T-helper 1 cell treated with Interleukin-12 subunit alpha and Interleukin-12 subunit beta and Interleukin-4 antibody, amounts not matched to agents 30 ng/mL and 1 ng/mL, for 36 hours (primary cell): ENCODE results near the gene METRNL. TPM values are rescaled to one million over a fixed set of nuclear protein-coding genes. Genes with fewer than 3 reads are reported as not detected.
"Not testable (repeated sequence)": the region's sequence is repeated elsewhere in the genome, so short reads cannot be mapped to it uniquely, and the experiment has no call there.

Experiments
- intact Hi-C: fragments of 100-400 bp; cut with micrococcal nuclease; formaldehyde crosslinking; loops from one replicate; pipeline ENCODE4 v1.15.1; 2024
- total RNA-seq: library from RNA; stranded (reverse); gene quantifications from 2 replicates; pipeline ENCODE4 v1.2.3, GENCODE V29; 2022

The METRNL gene
- total RNA-seq, 1 donor from 2014 or later, result 15.0 TPM

- intact Hi-C loops, result not testable (repeated sequence)
These were observed 55.0 kb downstream of the METRNL start for GRCh38 chr17:83134456-83134855.

GRCh38 chr17:83135692-83136091 lies 56.3 kb downstream of the METRNL start:
- intact Hi-C loops, result no loop called here

- intact Hi-C loops, result no loop called here
These were observed 56.7 kb downstream of the METRNL start for GRCh38 chr17:83136156-83136555.

GRCh38 chr17:83136931-83137330 lies 57.5 kb downstream of the METRNL start:
- intact Hi-C loops, result no loop called here

- intact Hi-C loops, result no loop called here
These were observed 58.1 kb downstream of the METRNL start for GRCh38 chr17:83137523-83137922.

- intact Hi-C loops, result no loop called here
These were observed 59.4 kb downstream of the METRNL start for GRCh38 chr17:83138820-83139219.

GRCh38 chr17:83139541-83140248 lies 60.3 kb downstream of the METRNL start:
- intact Hi-C loops, result not testable (repeated sequence)

GRCh38 chr17:83140249-83140566 lies 60.8 kb downstream of the METRNL start:
- intact Hi-C loops, result not testable (repeated sequence)

GRCh38 chr17:83142619-83143018 lies 63.2 kb downstream of the METRNL start:
- intact Hi-C loops, result no loop called here

- intact Hi-C loops, result no loop called here
These were observed 64.4 kb downstream of the METRNL start for GRCh38 chr17:83143817-83144231.

Other genes starting within 250 kb of the METRNL start
- gene ZNF750, start 239.6 kb upstream of the METRNL start, total RNA-seq, result not detected in 2 replicates